DND-41 (cell line): Measurements from ENCODE around the gene PPP1R1C.

Experiments used
- ATAC-seq: fragments of 200-7000 bp; cut with Tn5 transposase; 3 replicates; pipeline ENCODE4 v1.9.1; 2021; ENCODE audit warnings: low read depth; ENCODE audit not compliant: insufficient read depth
- DNase-seq: peaks from one replicate; pipeline ENCODE4 v3.0.0-alpha.2; 2020
- H2AFZ ChIP-seq: 2 replicates; pipeline ENCODE4 v1.6.0; 2012; ENCODE audit warnings: low read depth, low read length
- H3K27ac ChIP-seq: 2 replicates; pipeline ENCODE4 v1.5.1; 2012; ENCODE audit warnings: low read length, inconsistent platforms
- H3K27me3 ChIP-seq: fragments of 200-600 bp; sonication (generic); 2 replicates; pipeline ENCODE4 v1.6.0; 2012; ENCODE audit warnings: low read length, mild to moderate bottlenecking, inconsistent platforms; ENCODE audit not compliant: insufficient read depth, poor library complexity
- H3K36me3 ChIP-seq: 2 replicates; pipeline ENCODE4 v1.5.1; 2012; ENCODE audit warnings: low read length, inconsistent platforms; ENCODE audit not compliant: insufficient read depth
- H3K4me1 ChIP-seq: 2 replicates; pipeline ENCODE4 v1.5.1; 2012; ENCODE audit warnings: mild to moderate bottlenecking, low read length; ENCODE audit not compliant: insufficient read depth
- H3K4me2 ChIP-seq: 2 replicates; pipeline ENCODE4 v1.6.0; 2012; ENCODE audit warnings: mild to moderate bottlenecking, moderate library complexity, low read length, inconsistent platforms; ENCODE audit not compliant: insufficient read depth
- H3K4me3 ChIP-seq, 2 experiments: fragments of 200-600 bp in 1 of 2; shearing (Covaris generic) in 1 of 2; 2 replicates each; pipeline ENCODE4 v1.5.1; 2012 to 2016; ENCODE audit warnings: inconsistent platforms in 2 of 2, low read length in 2 of 2, mild to moderate bottlenecking in 2 of 2, low read depth in 1 of 2, moderate library complexity in 1 of 2
- H3K79me2 ChIP-seq: 2 replicates; pipeline ENCODE4 v1.6.0; 2012; ENCODE audit warnings: low read length, inconsistent platforms; ENCODE audit not compliant: insufficient read depth
- H3K9ac ChIP-seq: 2 replicates; pipeline ENCODE4 v1.6.0; 2012; ENCODE audit warnings: low read depth, mild to moderate bottlenecking, inconsistent platforms, low read length, moderate library complexity
- H3K9me3 ChIP-seq: 2 replicates; pipeline ENCODE4 v1.5.1; 2012; ENCODE audit warnings: low read length, moderate library complexity, mild to moderate bottlenecking, inconsistent platforms; ENCODE audit not compliant: insufficient read depth, severe bottlenecking
- H4K20me1 ChIP-seq: 2 replicates; pipeline ENCODE4 v1.6.0; 2012; ENCODE audit warnings: low read length; ENCODE audit not compliant: insufficient read depth
- EZH2 ChIP-seq: IDR thresholded peaks from 3 replicates; pipeline ENCODE4 v1.6.1; 2012; ENCODE audit warnings: borderline replicate concordance, low read depth, mild to moderate bottlenecking, moderate library complexity, low read length, inconsistent platforms; ENCODE audit not compliant: severe bottlenecking
- TF ChIP-seq, protein P1 (sequence below): IDR thresholded peaks from 2 replicates; pipeline ENCODE4 v1.5.1; 2012; ENCODE audit warnings: borderline replicate concordance, low read length, moderate library complexity, mild to moderate bottlenecking; ENCODE audit not compliant: poor library complexity, severe bottlenecking; ENCODE audit errors: extremely low read depth

Gene PPP1R1C, protein sequence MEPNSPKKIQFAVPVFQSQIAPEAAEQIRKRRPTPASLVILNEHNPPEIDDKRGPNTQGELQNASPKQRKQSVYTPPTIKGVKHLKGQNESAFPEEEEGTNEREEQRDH

DNA sequence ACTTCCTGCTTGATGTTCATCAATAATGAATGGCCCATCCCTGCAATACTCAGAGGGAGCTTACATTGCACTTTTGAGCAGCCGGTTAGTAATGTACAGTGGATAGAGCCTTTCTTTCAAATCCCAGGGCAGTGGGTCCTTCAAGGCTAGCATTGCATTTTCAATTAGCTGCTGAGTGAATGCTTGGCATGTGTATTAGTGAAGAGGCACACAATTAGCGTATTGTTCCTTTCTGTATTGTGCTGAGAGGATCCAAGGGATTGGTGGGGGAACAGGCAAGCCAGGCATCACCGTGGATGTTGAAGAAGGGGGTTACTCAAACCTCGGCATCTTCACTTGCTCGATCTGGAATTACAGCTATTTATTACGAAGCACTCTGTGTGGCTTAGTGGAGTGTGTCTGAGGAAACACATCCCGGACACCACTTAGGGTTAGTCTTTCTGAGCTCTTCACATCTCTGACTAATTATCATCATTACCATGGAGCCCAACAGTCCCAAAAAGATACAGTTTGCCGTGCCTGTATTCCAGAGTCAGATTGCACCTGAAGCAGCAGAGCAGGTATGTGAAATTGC is at the start of gene PPP1R1C:
Gene PPP1R1C, plus strand, starts transcription at position 222 of the 574 bp plus-strand sequence. Its CDS starts 258 bp downstream, at position 480.
- H3K27me3 ChIP-seq, result no peaks in the 10 kb centered on the region
- H3K9ac ChIP-seq, result no peak within 1 kb of the TSS
- DNase-seq (no peak), ATAC-seq (no peak)
- H2AFZ ChIP-seq, result no peak within 1 kb of the TSS
- H4K20me1 ChIP-seq, result no peaks in the 10 kb centered on the region
- no peaks in the 10 kb centered on the region for H3K9me3 ChIP-seq
- H3K4me2 ChIP-seq, result no peak within 1 kb of the TSS
- H3K36me3 ChIP-seq, result no peaks in the 10 kb centered on the region
- no peaks in the 10 kb centered on the region for H3K4me1 ChIP-seq
- H3K79me2 ChIP-seq, result no peaks in the 10 kb centered on the region
- H3K4me3 ChIP-seq, result no peak within 1 kb of the TSS
- no peak within 1 kb of the TSS for H3K27ac ChIP-seq
- no peak for TF ChIP-seq EZH2
- TF ChIP-seq, protein P1, sequence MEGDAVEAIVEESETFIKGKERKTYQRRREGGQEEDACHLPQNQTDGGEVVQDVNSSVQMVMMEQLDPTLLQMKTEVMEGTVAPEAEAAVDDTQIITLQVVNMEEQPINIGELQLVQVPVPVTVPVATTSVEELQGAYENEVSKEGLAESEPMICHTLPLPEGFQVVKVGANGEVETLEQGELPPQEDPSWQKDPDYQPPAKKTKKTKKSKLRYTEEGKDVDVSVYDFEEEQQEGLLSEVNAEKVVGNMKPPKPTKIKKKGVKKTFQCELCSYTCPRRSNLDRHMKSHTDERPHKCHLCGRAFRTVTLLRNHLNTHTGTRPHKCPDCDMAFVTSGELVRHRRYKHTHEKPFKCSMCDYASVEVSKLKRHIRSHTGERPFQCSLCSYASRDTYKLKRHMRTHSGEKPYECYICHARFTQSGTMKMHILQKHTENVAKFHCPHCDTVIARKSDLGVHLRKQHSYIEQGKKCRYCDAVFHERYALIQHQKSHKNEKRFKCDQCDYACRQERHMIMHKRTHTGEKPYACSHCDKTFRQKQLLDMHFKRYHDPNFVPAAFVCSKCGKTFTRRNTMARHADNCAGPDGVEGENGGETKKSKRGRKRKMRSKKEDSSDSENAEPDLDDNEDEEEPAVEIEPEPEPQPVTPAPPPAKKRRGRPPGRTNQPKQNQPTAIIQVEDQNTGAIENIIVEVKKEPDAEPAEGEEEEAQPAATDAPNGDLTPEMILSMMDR, result no peak

DNA sequence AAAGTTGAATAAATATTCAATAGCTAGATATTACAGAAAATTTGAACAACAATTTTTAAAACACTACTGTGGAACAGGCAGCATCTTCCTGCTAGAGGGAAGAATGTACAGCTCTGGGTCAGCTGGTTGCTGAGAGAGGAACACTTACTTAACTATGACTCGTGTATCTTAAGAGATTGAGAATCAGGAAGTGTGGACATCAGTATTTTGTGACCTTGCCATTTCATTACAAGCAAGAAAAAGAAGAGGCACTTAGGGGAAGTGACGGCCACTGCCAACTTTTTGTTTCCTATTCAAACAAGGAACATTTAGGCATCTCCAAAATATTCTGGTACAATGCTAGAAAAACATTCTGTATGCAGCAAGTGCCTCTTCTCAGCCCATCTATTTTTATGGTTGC is 48.2 kb upstream of the PPP1R1C start:
- DNase-seq (no peak), ATAC-seq (no peak)
- no peaks in the 10 kb centered on the region for H3K4me1 ChIP-seq
- H3K4me3 ChIP-seq, result no peak overlapping the region
- no peaks in the 10 kb centered on the region for H3K27me3 ChIP-seq
- H3K9me3 ChIP-seq, result no peaks in the 10 kb centered on the region
- no peaks in the 10 kb centered on the region for H3K79me2 ChIP-seq
- TF ChIP-seq, protein P1, result no peak
- TF ChIP-seq EZH2, result no peak
- no peaks in the 10 kb centered on the region for H3K36me3 ChIP-seq
- H3K27ac ChIP-seq, result no peak overlapping the region
- no peaks in the 10 kb centered on the region for H4K20me1 ChIP-seq
- H2AFZ ChIP-seq, result no peak overlapping the region
- H3K9ac ChIP-seq, result no peak overlapping the region
- H3K4me2 ChIP-seq, result no peak overlapping the region

DNA sequence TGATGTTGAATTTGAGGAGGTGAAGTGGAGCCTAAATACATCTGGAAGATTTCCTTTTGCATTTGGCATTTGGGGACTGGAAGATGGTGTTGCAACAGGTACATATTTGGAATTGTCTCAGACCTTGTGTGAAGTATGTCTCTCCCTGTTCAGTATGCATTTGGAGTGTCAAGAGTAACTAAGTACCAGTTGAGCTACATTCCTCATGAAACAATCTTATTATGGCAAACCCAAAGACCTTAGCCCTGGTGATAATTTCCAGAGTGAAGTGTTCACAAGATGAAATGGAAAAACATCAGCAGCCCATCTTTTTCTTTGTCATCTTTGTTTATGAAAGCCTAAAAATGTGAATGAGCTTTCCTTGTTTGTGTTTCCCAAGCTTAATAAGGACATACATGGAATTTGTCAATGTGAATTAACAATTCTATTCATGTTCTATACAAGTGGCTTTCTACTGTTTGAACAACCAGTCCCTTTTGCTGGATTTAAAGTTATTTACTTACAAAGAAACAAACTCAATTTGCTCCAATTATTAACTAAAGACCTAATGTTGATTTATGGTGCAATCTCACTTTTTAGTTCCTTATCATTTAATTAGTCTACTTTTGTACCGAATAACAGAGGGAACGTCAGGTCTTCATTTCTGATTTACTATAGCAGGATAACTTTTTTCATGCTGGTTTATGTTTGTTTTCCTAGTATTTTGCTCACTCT is 42.1 kb upstream of the PPP1R1C start:
- no peak overlapping the region for H3K9ac ChIP-seq
- H2AFZ ChIP-seq, result no peak overlapping the region
- H4K20me1 ChIP-seq, result no peaks in the 10 kb centered on the region
- peak overlapping the region; percentile 49; the same call in 1 of the 2 replicates for H3K27ac ChIP-seq
- no peaks in the 10 kb centered on the region for H3K36me3 ChIP-seq
- no peak for ATAC-seq
- TF ChIP-seq, protein P1, result no peak
- TF ChIP-seq EZH2, result no peak
- DNase-seq, result no peak
- H3K27me3 ChIP-seq, result no peaks in the 10 kb centered on the region
- H3K4me2 ChIP-seq, result peak overlapping the region; percentile 3; the same call in 1 of the 2 replicates
- peaks cover 15% of the 10 kb centered on the region for H3K4me1 ChIP-seq
- H3K9me3 ChIP-seq, result no peaks in the 10 kb centered on the region
- H3K79me2 ChIP-seq, result no peaks in the 10 kb centered on the region
- H3K4me3 ChIP-seq, result no peak overlapping the region
